GM18858 (cell line): ENCODE data around the gene DIAPH1.

Experiments used
- ATAC-seq: cut with Tn5 transposase; IDR thresholded peaks from one replicate; pipeline ENCODE4 v1.9.1; 2021; ENCODE audit not compliant: unreplicated experiment

The DIAPH1 gene

DNA sequence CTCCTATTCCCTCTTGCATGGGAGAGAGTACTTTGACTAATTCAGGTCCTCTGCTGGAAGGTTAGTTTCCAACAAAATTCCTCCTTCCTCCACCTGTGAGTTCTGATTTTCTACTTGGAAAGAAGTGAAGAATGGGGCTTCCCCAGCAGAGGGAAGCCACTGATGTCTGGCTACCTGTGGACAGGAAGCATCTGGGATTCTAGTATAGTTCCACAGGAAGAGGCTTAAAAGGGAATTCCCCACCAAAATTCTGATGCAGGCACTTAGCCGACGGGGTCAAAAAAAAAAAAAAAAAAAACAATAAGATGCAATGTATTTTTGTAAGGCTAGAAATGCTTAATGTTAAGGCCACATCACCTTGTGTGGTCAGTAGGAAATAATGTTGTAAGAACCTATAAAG, 96.5 kb downstream of the DIAPH1 start:
- no peak for ATAC-seq

GRCh38 chr5:141521244-141521781, 97.5 kb downstream of the DIAPH1 start:
- ATAC-seq, result no peak

DNA sequence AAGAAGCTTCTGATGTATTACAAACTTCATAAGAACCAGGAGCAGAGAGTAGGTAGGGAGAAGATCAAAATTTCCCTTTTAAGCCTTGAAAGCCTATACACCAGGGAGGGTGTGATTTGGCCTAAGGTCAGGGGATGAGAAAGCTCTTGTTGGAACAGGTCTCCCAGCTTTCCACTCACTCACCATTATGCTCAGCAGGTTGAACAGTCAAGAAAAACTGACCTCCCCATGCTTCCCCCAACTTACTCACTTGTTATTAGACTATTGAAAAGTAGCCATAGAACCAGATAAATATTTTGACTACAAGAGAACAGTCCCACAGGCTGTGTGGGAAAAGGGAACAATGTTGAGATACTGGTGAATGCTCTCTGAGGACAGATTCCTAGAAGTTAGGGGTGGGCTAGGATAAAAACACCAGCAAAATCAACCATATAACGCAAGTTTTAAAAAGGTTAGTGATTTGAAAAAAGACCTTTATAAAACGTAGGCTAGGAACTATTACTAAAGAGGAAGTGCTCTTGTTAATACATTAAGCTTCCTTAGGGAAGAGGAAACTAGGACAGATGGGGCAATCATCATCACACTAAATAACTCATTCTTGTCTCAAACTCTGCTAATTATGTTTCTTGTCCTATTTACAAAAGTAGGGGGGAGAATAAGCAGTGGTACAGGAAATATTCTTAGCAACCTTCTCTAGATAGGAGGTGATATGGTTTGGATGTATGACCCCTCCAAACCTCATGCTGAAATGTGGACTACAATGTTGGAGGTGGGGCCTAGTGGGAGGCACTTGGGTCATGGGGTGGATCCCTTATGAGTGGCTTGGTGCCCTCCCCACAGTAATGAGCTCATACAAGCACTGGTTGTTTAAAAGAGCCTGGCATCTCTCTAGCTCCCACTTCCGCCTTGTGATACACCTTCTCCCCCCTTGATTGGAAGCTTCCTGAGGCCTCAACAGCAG, 98.9 kb downstream of the DIAPH1 start:
- ATAC-seq, result no peak

- ATAC-seq, result no peak
Measured at GRCh38 chr5:141518618-141519015, 100.2 kb downstream of the DIAPH1 start.

- no peak for ATAC-seq
Measured at GRCh38 chr5:141517880-141518617, 100.8 kb downstream of the DIAPH1 start.

DNA sequence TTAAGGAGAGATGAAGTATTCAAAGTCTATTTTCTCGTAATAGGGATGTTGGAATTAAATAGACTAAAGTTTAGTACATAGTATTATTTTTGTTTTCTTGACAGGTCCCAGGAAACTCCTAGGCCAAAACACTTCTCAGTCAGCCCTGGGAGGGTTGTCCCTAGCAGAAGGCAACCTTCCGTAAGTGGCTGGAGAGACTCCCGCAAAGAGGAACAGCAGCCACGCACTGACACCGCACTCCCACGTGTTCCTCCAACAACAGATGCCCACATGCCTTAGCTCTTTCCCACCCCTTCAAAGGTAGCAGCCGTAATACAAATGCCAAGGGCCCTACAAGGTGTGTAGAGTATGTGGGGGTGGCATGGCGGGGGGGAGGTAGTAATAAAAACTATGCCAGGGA, 101.5 kb downstream of the DIAPH1 start:
- ATAC-seq, result no peak

DNA sequence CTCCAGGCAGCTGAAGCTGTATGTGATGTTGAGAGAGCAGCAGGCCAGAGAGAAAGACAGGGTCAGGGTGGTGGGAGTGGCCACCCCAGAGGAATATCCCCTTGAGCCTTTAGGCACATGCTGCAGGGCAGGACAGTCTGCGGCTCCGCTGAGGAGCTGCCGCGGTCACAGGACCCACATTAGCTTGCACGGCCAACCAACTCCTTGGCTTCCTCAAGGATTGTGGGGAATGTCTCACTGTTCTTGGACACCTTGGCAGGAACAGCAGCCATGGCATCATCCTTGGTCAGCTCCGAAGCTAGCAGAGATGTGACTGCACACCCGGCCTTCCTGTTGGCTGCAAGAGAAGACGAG, 102.2 kb downstream of the DIAPH1 start:
- ATAC-seq, result no peak

DNA sequence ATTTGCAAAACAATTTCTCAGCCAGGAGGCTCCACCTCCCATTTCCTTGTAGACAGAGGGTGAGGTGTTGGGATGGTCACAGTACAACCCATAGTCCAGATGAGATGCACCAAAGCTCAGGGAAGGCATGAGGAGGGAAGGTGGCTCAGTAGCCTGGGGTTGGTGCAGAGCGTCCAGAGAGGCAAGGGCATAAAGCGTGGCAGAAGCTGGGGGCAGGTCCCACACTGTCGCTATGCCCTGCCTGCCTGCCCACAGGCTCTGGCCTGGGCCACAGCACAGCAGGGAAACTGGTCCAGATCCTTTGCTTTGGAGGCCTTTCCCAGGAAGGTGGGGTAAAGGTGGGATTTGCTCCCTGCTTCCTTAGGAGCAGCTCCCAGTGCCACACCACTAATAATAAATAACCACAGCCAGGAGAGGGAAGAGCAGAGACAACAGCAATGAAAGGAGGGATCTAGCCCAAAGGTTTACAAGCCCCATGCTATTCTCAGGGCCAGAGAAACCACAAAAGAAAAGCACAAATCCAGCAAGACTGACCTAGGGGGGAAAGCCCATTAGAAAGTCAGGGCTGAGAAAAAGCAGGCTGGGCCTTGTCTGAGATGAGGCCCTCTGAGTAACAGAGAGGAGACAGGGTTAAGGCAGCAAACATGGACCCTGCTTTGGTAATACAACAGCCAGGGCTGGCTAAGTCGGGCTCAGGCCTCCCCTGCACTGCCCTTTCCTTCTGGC, 102.7 kb downstream of the DIAPH1 start:
- no peak for ATAC-seq

DNA sequence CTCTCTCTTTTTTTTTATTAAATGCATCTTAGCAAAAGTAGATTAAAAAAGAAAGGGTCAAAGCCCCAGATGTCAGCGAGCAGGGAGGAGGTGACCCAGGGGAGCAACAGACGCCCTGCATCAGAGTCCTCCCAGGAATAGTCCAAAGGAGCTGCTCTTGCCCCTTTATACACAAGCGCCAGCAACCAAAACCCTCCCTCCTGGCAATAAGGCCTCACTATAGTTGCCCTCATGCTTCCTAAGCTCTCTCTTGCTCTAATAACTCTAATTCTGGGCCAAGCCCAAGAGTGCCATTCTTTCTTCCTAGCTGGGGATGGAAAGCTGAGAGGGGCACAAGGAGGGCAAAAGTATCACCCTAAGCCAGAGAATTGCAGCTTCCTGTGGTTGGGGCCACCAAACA, 103.7 kb downstream of the DIAPH1 start:
- ATAC-seq, result no peak

DNA sequence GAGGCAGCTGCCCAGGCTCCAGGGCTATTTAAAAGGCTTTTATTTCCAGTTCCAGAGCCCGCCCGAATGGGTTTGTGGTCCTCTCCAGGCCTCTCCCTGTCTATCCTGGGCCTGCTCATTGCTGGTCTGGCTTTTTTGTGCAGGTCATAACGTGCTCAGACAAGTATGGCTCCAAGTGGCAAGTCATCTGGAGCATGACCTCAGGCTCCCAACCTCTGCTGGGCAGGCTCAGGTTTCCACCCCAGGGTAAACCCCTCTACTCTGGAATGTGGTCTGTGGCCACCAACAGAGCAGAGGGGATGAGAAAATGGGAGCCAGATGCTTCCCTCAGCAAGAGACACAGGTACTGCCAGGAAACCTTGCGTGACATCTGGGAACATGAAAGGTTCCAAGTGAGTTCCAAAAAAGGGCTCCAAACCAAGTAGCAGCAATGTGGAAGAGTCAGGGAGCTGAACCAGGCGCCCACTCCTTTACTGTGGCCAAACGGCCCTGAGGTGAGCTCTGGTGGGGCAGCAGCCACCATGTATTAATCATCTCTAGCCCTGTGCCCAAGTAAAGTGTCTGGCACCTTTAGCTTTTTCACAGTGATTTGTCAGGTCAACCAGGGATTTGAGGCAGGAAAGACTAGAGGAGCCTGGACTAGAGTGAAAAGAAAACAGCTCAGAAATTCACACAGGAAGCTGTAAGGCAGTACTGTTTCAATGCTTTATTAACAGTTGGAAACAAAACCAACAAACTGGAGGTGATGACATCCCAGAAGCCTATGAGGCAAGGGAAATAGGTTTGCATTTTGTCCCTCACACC, 104.3 kb downstream of the DIAPH1 start:
- peak; percentile 7 for ATAC-seq

DNA sequence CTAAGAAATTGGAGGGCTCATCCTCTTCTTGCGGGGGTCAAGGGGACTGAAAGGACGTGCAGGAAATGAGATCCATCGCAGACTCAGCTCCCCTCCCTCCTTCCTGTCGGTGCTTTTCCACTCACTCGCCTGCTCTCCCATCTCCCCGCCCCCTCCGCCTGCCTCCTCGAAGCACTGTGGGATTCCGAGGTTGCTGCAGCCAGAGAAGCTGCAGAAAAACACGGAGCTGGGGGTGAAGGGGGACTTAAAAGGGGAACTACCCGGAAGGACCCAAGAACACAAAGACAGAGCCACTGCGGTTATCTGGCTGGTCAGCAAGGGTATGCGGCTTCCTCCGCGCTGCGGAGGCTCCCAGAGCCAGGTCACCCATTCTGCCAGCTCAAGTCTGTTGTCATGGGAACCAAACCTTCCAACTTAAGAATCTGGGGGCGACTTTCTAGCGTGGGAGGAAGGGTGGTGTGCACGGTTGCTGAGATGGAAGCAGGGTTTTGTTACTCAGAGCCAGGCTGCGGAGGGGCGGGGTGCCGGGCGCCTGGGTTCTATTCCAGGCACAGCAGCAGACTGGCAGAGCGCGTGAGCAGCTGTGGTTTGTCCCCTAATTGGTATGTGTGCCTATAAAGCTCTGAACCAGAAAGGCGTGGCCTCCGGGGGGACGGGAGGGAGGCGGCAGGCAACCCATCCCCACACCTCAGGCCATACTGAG, 105.0 kb downstream of the DIAPH1 start:
- ATAC-seq, result peak; percentile 36

DNA sequence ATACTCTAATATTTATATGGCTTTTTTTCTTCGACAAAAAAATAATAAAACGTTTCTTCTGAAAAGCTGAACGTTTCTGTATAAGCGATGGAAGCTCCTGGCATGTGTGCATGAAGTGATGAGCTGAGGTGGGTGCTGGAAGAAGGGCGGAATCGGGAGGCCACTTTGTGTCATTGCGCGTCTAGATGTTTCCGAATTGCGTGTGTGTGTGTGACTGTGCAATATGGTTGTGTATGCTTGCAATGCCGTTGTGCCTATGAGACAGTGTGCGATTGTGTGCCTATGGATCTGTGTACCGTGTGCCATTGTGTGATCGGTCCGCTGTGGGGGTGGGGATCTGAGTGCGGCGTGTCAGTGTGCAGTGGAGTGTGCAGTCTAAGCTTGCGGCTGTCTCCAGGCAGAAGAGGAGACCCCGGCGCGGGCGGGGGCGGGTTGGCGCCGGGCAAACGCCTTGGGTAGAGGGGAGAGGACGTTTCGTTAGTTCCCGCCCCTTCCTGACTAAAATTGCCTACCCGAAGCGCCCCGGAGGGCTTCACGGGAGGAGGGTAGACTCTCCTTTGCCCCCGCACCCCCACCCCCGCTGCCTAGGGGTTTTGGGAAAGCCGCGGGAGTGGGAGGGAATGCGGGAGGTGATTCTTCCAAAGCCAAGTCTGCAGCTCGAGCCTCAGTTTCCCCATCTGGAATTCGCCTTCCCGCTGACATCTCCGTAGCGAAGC, 105.7 kb downstream of the DIAPH1 start:
- ATAC-seq, result no peak

- no peak for ATAC-seq
Measured at GRCh38 chr5:141512390-141512910, 106.3 kb downstream of the DIAPH1 start.

DNA sequence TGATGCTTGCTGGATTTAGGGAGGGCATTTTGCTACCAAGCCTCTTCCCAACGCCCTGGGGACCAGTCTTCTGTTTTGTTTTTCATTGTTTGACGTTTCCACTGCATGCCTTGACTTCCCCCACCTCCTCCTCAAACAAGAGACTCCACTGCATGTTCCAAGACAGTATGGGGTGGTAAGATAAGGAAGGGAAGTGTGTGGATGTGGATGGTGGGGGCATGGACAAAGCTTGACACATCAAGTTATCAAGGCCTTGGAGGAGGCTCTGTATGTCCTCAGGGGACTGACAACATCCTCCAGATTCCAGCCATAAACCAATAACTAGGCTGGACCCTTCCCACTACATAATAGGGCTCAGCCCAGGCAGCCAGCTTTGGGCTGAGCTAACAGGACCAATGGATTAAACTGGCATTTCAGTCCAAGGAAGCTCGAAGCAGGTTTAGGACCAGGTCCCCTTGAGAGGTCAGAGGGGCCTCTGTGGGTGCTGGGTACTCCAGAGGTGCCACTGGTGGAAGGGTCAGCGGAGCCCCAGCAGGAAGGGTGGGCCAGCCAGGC, 107.0 kb downstream of the DIAPH1 start:
- no peak for ATAC-seq

- peak; percentile 25 for ATAC-seq
Measured at GRCh38 chr5:141510850-141511601, 107.8 kb downstream of the DIAPH1 start.

GRCh38 chr5:141510160-141510559, 108.6 kb downstream of the DIAPH1 start:
- ATAC-seq, result no peak

- ATAC-seq, result no peak
Measured at GRCh38 chr5:141508798-141509611, 109.8 kb downstream of the DIAPH1 start.
